Measurements from ENCODE around the gene SPRY1.

Gene SPRY1

DNA sequence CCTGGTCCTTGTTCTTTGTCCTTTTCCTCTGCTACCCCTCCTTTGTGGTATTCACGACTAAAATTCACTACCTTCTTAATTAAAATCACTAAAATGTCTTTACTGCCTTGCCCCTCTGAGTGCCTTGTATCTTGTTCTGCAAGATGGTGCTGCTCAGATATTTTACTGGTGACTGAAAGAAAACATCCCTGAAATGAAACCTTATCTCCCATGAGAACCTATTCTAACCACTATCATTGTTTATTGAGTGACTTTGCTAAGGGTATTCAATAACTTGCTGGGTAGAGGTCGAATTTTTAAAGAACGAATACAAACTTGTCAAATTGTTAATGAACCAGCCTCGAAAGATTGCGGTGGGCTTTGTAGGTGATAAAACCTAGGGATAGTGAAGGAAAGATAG, 52.8 kb downstream of the SPRY1 start:
- DNase-seq = no peak

DNA sequence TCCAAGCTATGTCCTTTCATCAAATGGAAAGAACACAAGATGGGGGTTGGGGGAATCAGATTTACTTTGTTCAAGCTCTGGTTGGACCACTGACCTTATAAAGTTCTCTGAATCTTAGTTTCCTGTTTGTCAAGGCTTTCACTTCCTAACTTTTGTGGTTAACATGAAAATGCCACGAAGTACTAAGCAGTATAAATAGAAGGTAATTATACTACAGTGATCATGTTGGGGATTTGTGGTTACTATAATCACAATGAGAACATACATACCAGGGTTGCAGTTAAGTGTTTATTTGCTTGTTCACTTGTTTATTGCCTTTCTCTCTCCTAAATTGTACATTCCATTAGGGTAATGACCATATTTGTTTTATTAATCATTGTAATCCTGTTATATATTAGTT, 53.2 kb downstream of the SPRY1 start:
- no peak for DNase-seq

DNA sequence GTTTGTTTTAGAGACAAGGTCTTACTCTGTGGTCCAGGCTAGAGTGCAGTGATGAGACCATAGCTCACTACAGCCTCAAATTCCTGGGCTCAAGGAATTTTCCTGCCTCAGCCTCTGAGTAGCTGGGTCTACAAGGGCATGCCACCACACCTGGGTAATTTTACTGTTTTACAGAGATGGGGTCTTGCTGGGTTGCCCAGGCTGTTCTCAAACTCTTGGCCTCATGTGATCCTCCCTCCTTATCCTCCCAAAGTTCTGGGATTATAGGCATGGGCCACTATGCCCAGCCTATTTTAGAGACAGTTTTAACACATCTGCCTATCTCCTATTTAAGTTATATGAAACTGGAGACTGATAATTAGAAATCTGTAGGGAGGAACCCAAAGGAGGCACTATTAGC, 53.8 kb downstream of the SPRY1 start:
- DNase-seq = no peak

DNA sequence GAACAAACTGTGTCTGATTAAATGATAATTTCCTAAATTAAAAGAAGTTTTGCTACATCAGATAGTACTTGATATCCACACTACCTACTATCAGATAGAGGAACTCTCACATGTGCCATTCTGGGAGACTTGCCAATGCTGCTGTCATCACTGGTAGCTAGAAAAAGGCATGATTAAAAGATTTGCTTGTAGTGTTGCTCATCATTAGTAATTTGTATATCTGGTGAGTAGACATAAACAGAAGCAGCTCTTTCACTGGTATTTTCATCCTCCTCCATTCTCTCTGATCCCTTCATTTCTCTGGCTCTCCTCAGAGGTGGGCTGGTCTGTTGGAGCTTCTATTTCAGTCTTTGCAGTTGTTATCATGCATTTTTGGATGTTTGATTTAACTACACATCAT, 56.0 kb downstream of the SPRY1 start:
- no peak for DNase-seq

DNA sequence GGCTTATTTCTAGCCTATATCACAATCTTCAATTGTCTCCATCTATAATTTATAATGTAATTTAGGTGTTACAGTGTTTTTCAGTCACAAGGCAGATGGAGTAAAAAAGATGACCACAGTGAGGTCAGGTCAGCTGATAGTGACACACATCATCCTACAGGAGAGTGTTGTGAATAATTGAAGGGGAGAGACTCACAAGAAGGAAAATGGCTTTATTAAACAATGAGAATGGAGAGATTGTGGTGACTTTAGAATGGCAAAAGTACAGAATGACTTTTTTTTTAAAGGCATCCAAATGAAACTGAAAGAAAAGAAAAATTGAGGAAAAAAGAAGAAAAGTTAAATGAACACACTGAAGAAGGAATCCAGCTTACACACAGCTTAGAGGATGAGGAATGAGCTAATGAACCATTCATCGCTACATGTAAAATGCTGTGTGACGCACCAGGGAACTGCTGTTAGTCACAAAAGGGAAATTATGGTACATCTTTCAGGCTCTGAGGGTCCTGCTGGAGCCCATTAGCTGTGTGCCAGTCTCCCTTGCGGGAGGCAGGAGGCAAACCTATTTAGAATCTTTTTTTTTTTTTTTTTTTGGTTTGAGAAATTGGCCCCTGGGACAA, 56.6 kb downstream of the SPRY1 start:
- DNase-seq = no peak
